ENCODE data around the gene AP2A2.

The AP2A2 gene

DNA sequence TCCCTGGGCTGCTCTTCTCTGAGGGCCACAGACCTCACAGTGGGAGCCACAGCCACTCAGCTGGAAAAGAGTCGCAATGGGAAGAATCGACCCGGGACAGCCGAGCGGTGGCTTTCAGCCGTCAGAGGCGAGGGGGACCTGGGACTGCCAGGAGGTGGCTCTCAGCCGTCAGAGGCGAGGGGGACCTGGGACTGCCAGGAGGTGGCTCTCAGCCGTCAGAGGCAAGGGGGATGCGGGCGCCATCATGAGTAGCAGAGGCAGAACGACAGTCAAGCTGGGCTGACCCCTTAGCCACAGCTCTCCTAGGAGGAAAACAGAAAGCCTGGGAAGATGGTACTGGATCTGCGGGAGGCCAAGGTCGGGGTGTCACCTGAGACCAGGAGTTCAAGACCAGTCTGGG, 134.1 kb downstream of the AP2A2 start:
- DNase-seq (ENCODE audit: low read depth), result no peak

DNA sequence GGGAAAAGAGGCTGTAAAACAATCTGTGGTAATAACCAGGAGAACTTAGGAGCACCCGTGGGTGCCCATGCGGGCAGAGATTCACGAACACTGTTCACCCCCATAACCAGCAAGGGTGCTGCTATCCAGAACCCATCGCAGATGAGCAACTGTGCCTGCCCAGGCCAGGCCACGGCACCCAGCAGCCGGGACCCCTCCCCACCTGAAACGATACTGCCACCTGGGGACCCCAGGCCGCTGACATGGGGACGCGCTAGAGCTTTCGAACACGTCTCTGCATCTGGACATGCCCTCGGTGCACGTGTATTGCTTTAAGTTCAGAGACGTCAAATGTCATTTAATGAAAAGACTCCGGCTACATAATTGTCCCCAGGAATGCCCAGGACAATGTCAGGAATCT, 134.7 kb downstream of the AP2A2 start:
- no peak for DNase-seq (ENCODE audit: low read depth)

DNA sequence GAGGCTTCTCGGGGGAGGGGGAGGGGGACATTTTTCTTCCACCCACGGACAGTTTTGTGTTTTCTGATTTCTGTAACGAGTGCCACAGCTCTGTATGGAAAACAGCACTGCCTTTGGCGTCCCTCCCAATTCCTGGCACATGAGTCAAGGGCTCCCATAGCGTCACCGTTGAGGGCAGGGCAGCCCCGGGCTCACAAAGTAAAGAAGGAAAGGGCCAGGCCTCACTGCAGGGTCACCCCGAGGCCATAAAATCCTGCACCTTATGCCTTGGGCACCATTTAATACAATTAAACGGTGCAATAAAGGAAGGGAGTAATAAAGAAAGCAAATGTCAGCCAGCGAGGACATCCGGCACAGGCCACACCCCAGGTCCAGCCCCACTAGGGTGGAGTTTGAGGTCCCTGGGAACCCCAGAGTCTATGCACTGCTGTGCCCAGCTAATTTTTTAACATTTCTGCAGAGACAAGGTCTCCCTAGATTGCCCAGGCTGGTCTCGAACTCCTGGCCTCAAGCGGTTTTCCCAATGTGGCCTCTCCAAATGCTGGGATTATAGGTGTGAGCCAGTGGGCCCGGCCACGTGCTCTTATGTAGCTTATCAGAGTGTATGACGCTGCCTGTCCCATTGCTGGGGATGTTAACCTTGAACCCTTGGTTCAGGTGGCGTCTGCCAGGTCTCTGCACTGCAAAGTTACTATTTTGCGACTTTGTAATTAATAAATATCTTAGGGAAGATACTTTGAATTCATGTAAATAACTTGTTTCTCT, 135.4 kb downstream of the AP2A2 start:
- DNase-seq (ENCODE audit: low read depth), result no peak

All from T-helper 22 cell (primary cell).